GM13976 (cell line): ENCODE results near the gene TRIM24.

Experiments
- DNase-seq: peaks from one replicate; pipeline ENCODE4 v3.0.0; 2012; ENCODE audit warnings: low spot score
- CTCF ChIP-seq: IDR thresholded peaks from 2 replicates; pipeline ENCODE4 v1.5.1; 2012; ENCODE audit warnings: borderline replicate concordance, mild to moderate bottlenecking; ENCODE audit not compliant: insufficient read depth; ENCODE audit errors: extremely low read depth, missing control alignments, control extremely low read depth
- in situ Hi-C: fragments of 300-500 bp; cut with MboI; formaldehyde crosslinking; loops from one replicate; pipeline ENCODE4 v1.12.0; 2022; ENCODE audit warnings: low sequenced_read_pairs, mixed read lengths, inconsistent platforms; ENCODE audit not compliant: unreplicated experiment

Gene TRIM24

GRCh38 chr7:138588986-138589385 is 128.9 kb downstream of the TRIM24 start:
- in situ Hi-C loops, result no loop called here

GRCh38 chr7:138590154-138590553 is 130.1 kb downstream of the TRIM24 start:
- in situ Hi-C loops, result no loop called here
- TF ChIP-seq CTCF, result no peak
- no peak for DNase-seq

More at GRCh38 chr7:138588986-138589385, 128.9 kb downstream of the TRIM24 start:
- no peak for TF ChIP-seq CTCF
- no peak for DNase-seq

- in situ Hi-C loops, result no loop called here
- no peak for TF ChIP-seq CTCF
- DNase-seq, result no peak
Observed at GRCh38 chr7:138595454-138595853, 135.4 kb downstream of the TRIM24 start.

- in situ Hi-C loops, result no loop called here
- no peak for TF ChIP-seq CTCF
- no peak for DNase-seq
Observed at GRCh38 chr7:138602451-138602850, 142.4 kb downstream of the TRIM24 start.

- no peak for DNase-seq
- in situ Hi-C loops, result no loop called here
- TF ChIP-seq CTCF, result no peak
Observed at GRCh38 chr7:138603549-138604318, 143.7 kb downstream of the TRIM24 start.

GRCh38 chr7:138606236-138606635 is 146.2 kb downstream of the TRIM24 start:
- in situ Hi-C loops, result no loop called here
- TF ChIP-seq CTCF, result no peak
- no peak for DNase-seq
